ENCODE results near the gene UBE2O. TPM values are rescaled to one million over a fixed set of nuclear protein-coding genes. Genes with fewer than 3 reads are reported as not detected.

The UBE2O gene
- total RNA-seq, 1 experiment from 2014 or later, result 57.4 TPM

- ChIA-PET CTCF (no interaction called here), POLR2A (ENCODE audit: low non-redundant PET) (no interaction called here)
- Histone ChIP-seq H3K27ac (ENCODE audit: low read depth, low read length, poor library complexity, severe bottlenecking) (no peak overlapping the region), H3K4me3 (ENCODE audit: low read depth, low read length, poor library complexity, severe bottlenecking) (no peak overlapping the region), H3K4me1 (ENCODE audit: insufficient read depth, low read length, poor library complexity, severe bottlenecking) (no peaks in the 10 kb centered on the region), H3K9me3 (ENCODE audit: low read depth, low read length, poor library complexity, severe bottlenecking) (no peaks in the 10 kb centered on the region), H3K36me3 (ENCODE audit: insufficient read depth, low read length, poor library complexity, severe bottlenecking) (no peaks in the 10 kb centered on the region), H3K27me3 (replicated peaks; ENCODE audit: insufficient read depth, low read depth, low read length, poor library complexity) (no peaks in the 10 kb centered on the region)
- intact Hi-C loops (cut with micrococcal nuclease; ENCODE audit: unreplicated experiment), result no loop called here
- no peak for TF ChIP-seq EZH2 (IDR thresholded peaks at IDR 0.05; ENCODE audit: borderline replicate concordance, low read depth, low read length, poor library complexity, severe bottlenecking)
- TF ChIP-seq CTCF (conservative IDR thresholded peaks at IDR 0.05; ENCODE audit: low read depth, low read length), result no peak
- DNase-seq (ENCODE audit: low spot score), result no peak
- no TSS peak for BruUV-seq (replicated peaks)
These were observed 19.8 kb upstream of the UBE2O start for GRCh38 chr17:76472726-76473125.

GRCh38 chr17:76472258-76472645 is 19.3 kb upstream of the UBE2O start:
- CTCF ChIA-PET, result no interaction called here
- no peak for DNase-seq (ENCODE audit: low spot score)
- BruUV-seq (replicated peaks), result no TSS peak
- H3K9me3 ChIP-seq (ENCODE audit: low read depth, low read length, poor library complexity, severe bottlenecking), result no peaks in the 10 kb centered on the region
- no peaks in the 10 kb centered on the region for H3K36me3 ChIP-seq (ENCODE audit: insufficient read depth, low read length, poor library complexity, severe bottlenecking)
- intact Hi-C loops (cut with micrococcal nuclease; ENCODE audit: unreplicated experiment), result no loop called here
- no peak overlapping the region for H3K27ac ChIP-seq (ENCODE audit: low read depth, low read length, poor library complexity, severe bottlenecking)
- peaks cover 4% of the 10 kb centered on the region for H3K4me1 ChIP-seq (ENCODE audit: insufficient read depth, low read length, poor library complexity, severe bottlenecking)
- H3K27me3 ChIP-seq (replicated peaks; ENCODE audit: insufficient read depth, low read depth, low read length, poor library complexity), result no peaks in the 10 kb centered on the region
- TF ChIP-seq EZH2 (IDR thresholded peaks at IDR 0.05; ENCODE audit: borderline replicate concordance, low read depth, low read length, poor library complexity, severe bottlenecking) (no peak), CTCF (conservative IDR thresholded peaks at IDR 0.05; ENCODE audit: low read depth, low read length) (no peak)
- POLR2A ChIA-PET (ENCODE audit: low non-redundant PET), result no interaction called here
- no peak overlapping the region for H3K4me3 ChIP-seq (ENCODE audit: low read depth, low read length, poor library complexity, severe bottlenecking)

- no peak overlapping the region for H3K4me3 ChIP-seq (ENCODE audit: low read depth, low read length, poor library complexity, severe bottlenecking)
- H3K27ac ChIP-seq (ENCODE audit: low read depth, low read length, poor library complexity, severe bottlenecking), result no peak overlapping the region
- H3K27me3 ChIP-seq (replicated peaks; ENCODE audit: insufficient read depth, low read depth, low read length, poor library complexity), result no peaks in the 10 kb centered on the region
- CTCF ChIA-PET, result no interaction called here
- no TSS peak for BruUV-seq (replicated peaks)
- TF ChIP-seq CTCF (conservative IDR thresholded peaks at IDR 0.05; ENCODE audit: low read depth, low read length), result no peak
- TF ChIP-seq EZH2 (IDR thresholded peaks at IDR 0.05; ENCODE audit: borderline replicate concordance, low read depth, low read length, poor library complexity, severe bottlenecking), result no peak
- intact Hi-C loops (cut with micrococcal nuclease; ENCODE audit: unreplicated experiment), result no loop called here
- DNase-seq (ENCODE audit: low spot score), result no peak
- peaks cover 8% of the 10 kb centered on the region for H3K4me1 ChIP-seq (ENCODE audit: insufficient read depth, low read length, poor library complexity, severe bottlenecking)
- no peaks in the 10 kb centered on the region for H3K9me3 ChIP-seq (ENCODE audit: low read depth, low read length, poor library complexity, severe bottlenecking)
- no peaks in the 10 kb centered on the region for H3K36me3 ChIP-seq (ENCODE audit: insufficient read depth, low read length, poor library complexity, severe bottlenecking)
- POLR2A ChIA-PET (ENCODE audit: low non-redundant PET), result no interaction called here
These were observed 18.7 kb upstream of the UBE2O start for GRCh38 chr17:76471498-76472257.
